WTC11 (cell line): ENCODE data around the gene PPCDC. TPM values are rescaled to one million over a fixed set of nuclear protein-coding genes. Genes with fewer than 3 reads are reported as not detected.

Experiments
- ATAC-seq: fragments of 200-7000 bp; cut with Tn5 transposase; 2 replicates; pipeline ENCODE4 v1.10.0; 2021; ENCODE audit warnings: mild to moderate bottlenecking, moderate library complexity
- CTCF ChIA-PET: fragments of 300-600 bp; sonication (Branson Sonifier 250); formaldehyde crosslinking; loops from one replicate; lab custom pipeline; 2021; ENCODE audit warnings: antibody characterized with exemption; lab: Charles Lee
- POLR2A ChIA-PET: fragments of 350-600 bp; sonication (Branson Sonifier 250); formaldehyde crosslinking; loops from one replicate; lab custom pipeline; 2021; ENCODE audit warnings: antibody characterized with exemption; lab: Charles Lee
- DNase-seq: peaks from one replicate; pipeline ENCODE4 v3.0.0; 2021; ENCODE audit warnings: low spot score
- H3K27ac Mint-ChIP-seq: 2 replicates; pipeline ENCODE4 v1.8.0; 2021; ENCODE audit warnings: mixed read lengths
- H3K27me3 Mint-ChIP-seq: 2 replicates; pipeline ENCODE4 v1.8.0; 2021; ENCODE audit warnings: low read depth, mild to moderate bottlenecking, moderate library complexity, mixed read lengths
- H3K36me3 Mint-ChIP-seq: 2 replicates; pipeline ENCODE4 v1.8.0; 2021; ENCODE audit warnings: mixed read lengths
- H3K4me1 Mint-ChIP-seq: 2 replicates; pipeline ENCODE4 v1.8.0; 2022; ENCODE audit warnings: mixed read lengths
- H3K4me3 Mint-ChIP-seq: 2 replicates; pipeline ENCODE4 v1.8.0; 2021; ENCODE audit warnings: mild to moderate bottlenecking, moderate library complexity, mixed read lengths
- H3K9me3 Mint-ChIP-seq: 2 replicates; pipeline ENCODE4 v1.8.0; 2021; ENCODE audit warnings: mixed read lengths
- ATF1 ChIP-seq: sonication (generic); formaldehyde crosslinking; IDR thresholded peaks from 2 replicates; pipeline ENCODE4 v1.8.1; 2023; ENCODE audit warnings: mild to moderate bottlenecking, moderate library complexity, missing genetic modification reagents
- ATF3 ChIP-seq: sonication (generic); formaldehyde crosslinking; conservative IDR thresholded peaks from 2 replicates; pipeline ENCODE4 v1.8.1; 2022; ENCODE audit warnings: mild to moderate bottlenecking, missing genetic modification reagents
- CBFB ChIP-seq: sonication (generic); formaldehyde crosslinking; IDR thresholded peaks from 2 replicates; pipeline ENCODE4 v1.8.1; 2022; ENCODE audit warnings: mild to moderate bottlenecking, low read depth, missing genetic modification reagents
- GRHL2 ChIP-seq: fragments of 250-450 bp; sonication (Bioruptor Pico); IDR thresholded peaks from 2 replicates; pipeline ENCODE4 v1.8.0; 2022; ENCODE audit warnings: mild to moderate bottlenecking, moderate library complexity; ENCODE audit not compliant: insufficient replicate concordance, severe bottlenecking
- IRF2 ChIP-seq: sonication (generic); formaldehyde crosslinking; IDR thresholded peaks from 2 replicates; pipeline ENCODE4 v1.8.0; 2022; ENCODE audit warnings: low read depth, missing genetic modification reagents, borderline replicate concordance
- JAZF1 ChIP-seq: fragments of 250-450 bp; sonication (Bioruptor Pico); IDR thresholded peaks from 2 replicates; pipeline ENCODE4 v1.9.0; 2021; ENCODE audit warnings: moderate library complexity, mild to moderate bottlenecking, inconsistent platforms
- NFATC4 ChIP-seq: fragments of 250-450 bp; sonication (Bioruptor Pico); IDR thresholded peaks from 2 replicates; pipeline ENCODE4 v1.9.0; 2021; ENCODE audit warnings: mild to moderate bottlenecking
- NFYB ChIP-seq: sonication (generic); formaldehyde crosslinking; conservative IDR thresholded peaks from 2 replicates; pipeline ENCODE4 v1.8.0; 2022; ENCODE audit warnings: low read depth, missing genetic modification reagents
- NR2C2 ChIP-seq: sonication (generic); formaldehyde crosslinking; IDR thresholded peaks from 2 replicates; pipeline ENCODE4 v1.8.0; 2022; ENCODE audit warnings: mild to moderate bottlenecking, missing genetic modification reagents
- OVOL2 ChIP-seq: fragments of 250-450 bp; sonication (Bioruptor Pico); IDR thresholded peaks from 2 replicates; pipeline ENCODE4 v1.9.0; 2021; ENCODE audit warnings: mild to moderate bottlenecking, borderline replicate concordance
- SMAD4 ChIP-seq: sonication (generic); formaldehyde crosslinking; IDR thresholded peaks from 2 replicates; pipeline ENCODE4 v1.8.0; 2022; ENCODE audit warnings: mild to moderate bottlenecking, missing genetic modification reagents
- TEAD1 ChIP-seq: sonication (generic); formaldehyde crosslinking; IDR thresholded peaks from 2 replicates; pipeline ENCODE4 v1.8.0; 2022; ENCODE audit warnings: mild to moderate bottlenecking, missing genetic modification reagents
- ZBTB21 ChIP-seq: sonication (generic); formaldehyde crosslinking; IDR thresholded peaks from 2 replicates; pipeline ENCODE4 v1.8.1; 2023; ENCODE audit warnings: mild to moderate bottlenecking, missing genetic modification reagents, borderline replicate concordance
- ZNF416 ChIP-seq: fragments of 250-450 bp; sonication (Bioruptor Pico); IDR thresholded peaks from 2 replicates; pipeline ENCODE4 v1.9.0; 2021; ENCODE audit warnings: mild to moderate bottlenecking, inconsistent platforms
- ZSCAN18 ChIP-seq: fragments of 250-450 bp; sonication (Bioruptor Pico); IDR thresholded peaks from 2 replicates; pipeline ENCODE4 v2.1.2; 2022; ENCODE audit warnings: mild to moderate bottlenecking, moderate library complexity
- total RNA-seq: library from RNA; stranded (reverse); gene quantifications from 3 replicates; pipeline ENCODE4 v1.2.3, GENCODE V29; 2021
- TF ChIP-seq, protein P1 (sequence below): sonication (generic); formaldehyde crosslinking; IDR thresholded peaks from 2 replicates; pipeline ENCODE4 v1.8.1; 2023; ENCODE audit warnings: mild to moderate bottlenecking, missing genetic modification reagents, borderline replicate concordance
- TF ChIP-seq, protein P2 (sequence below): fragments of 250-450 bp; sonication (Bioruptor Pico); IDR thresholded peaks from 2 replicates; pipeline ENCODE4 v1.9.0; 2021; ENCODE audit warnings: moderate library complexity, mild to moderate bottlenecking, inconsistent platforms, borderline replicate concordance
- TF ChIP-seq, protein P3 (sequence below): sonication (generic); formaldehyde crosslinking; IDR thresholded peaks from 2 replicates; pipeline ENCODE4 v1.8.0; 2023; ENCODE audit warnings: missing genetic modification reagents
- TF ChIP-seq, protein P4 (sequence below): sonication (generic); formaldehyde crosslinking; IDR thresholded peaks from 2 replicates; pipeline ENCODE4 v1.8.0; 2023; ENCODE audit warnings: mild to moderate bottlenecking, missing genetic modification reagents

PPCDC gene
- total RNA-seq, 1 experiment from 2014 or later: 30.1 TPM

DNA sequence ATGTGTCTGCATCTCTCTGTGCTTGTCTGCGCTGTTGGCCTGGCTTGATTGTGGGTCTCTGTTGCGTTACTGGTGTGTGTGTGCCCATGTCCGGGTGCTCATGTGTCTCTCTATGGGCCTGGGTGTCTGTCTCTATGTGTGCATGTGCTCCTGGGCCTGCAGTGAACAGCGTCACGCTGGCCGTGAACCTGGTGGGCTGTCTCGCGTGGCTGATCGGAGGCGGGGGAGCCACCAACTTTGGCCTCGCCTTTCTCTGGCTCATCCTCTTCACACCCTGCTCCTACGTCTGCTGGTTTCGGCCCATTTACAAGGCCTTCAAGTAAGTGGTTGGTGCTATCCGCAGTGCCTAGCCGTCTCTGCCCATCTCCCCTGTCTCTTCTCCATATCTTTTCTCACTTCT lies 7.0 kb upstream of the PPCDC start:
- Mint-ChIP-seq H3K4me3 (no peak overlapping the region), H3K9me3 (no peaks in the 10 kb centered on the region), H3K27ac (no peak overlapping the region), H3K36me3 (peaks cover 19% of the 10 kb centered on the region), H3K4me1 (no peaks in the 10 kb centered on the region), H3K27me3 (no peaks in the 10 kb centered on the region)
- no peak for ATAC-seq
- DNase-seq: no peak
- CTCF ChIA-PET: no interaction called here
- TF ChIP-seq TEAD1: no peak
- TF ChIP-seq, protein P1, sequence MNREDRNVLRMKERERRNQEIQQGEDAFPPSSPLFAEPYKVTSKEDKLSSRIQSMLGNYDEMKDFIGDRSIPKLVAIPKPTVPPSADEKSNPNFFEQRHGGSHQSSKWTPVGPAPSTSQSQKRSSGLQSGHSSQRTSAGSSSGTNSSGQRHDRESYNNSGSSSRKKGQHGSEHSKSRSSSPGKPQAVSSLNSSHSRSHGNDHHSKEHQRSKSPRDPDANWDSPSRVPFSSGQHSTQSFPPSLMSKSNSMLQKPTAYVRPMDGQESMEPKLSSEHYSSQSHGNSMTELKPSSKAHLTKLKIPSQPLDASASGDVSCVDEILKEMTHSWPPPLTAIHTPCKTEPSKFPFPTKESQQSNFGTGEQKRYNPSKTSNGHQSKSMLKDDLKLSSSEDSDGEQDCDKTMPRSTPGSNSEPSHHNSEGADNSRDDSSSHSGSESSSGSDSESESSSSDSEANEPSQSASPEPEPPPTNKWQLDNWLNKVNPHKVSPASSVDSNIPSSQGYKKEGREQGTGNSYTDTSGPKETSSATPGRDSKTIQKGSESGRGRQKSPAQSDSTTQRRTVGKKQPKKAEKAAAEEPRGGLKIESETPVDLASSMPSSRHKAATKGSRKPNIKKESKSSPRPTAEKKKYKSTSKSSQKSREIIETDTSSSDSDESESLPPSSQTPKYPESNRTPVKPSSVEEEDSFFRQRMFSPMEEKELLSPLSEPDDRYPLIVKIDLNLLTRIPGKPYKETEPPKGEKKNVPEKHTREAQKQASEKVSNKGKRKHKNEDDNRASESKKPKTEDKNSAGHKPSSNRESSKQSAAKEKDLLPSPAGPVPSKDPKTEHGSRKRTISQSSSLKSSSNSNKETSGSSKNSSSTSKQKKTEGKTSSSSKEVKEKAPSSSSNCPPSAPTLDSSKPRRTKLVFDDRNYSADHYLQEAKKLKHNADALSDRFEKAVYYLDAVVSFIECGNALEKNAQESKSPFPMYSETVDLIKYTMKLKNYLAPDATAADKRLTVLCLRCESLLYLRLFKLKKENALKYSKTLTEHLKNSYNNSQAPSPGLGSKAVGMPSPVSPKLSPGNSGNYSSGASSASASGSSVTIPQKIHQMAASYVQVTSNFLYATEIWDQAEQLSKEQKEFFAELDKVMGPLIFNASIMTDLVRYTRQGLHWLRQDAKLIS (CRISPR knock-in tag): no peak
- POLR2A ChIA-PET: no interaction called here

DNA sequence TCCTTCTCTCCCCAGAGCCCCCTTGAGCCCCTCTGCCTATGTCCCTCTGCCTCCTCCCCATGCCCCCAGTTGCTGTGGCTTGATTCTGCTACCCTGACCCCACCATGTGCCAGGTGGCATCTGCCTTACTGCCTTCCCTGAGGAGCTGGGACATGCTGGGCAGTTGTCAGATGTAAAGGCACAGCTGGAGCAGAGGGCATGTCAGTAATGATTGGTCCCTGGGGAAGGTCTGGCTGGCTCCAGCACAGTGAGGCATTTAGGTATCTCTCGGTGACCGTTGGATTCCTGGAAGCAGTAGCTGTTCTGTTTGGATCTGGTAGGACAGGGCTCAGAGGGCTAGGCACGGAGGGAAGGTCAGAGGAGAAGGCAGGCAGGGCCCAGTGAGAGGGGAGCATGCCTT lies 3.5 kb upstream of the PPCDC start:
- no peak for TF ChIP-seq NFYB (CRISPR knock-in tag)
- Mint-ChIP-seq H3K27ac (no peak overlapping the region), H3K9me3 (no peaks in the 10 kb centered on the region), H3K4me3 (no peak overlapping the region), H3K4me1 (peaks cover 5% of the 10 kb centered on the region), H3K36me3 (peaks cover 11% of the 10 kb centered on the region; the same call in 1 of the 2 replicates), H3K27me3 (no peaks in the 10 kb centered on the region)
- ATAC-seq: no peak
- ChIA-PET CTCF (no interaction called here), POLR2A (interaction anchor here (0.6 kb wide), 1 partner anchor 26 kb away, joined by 3 read pairs; no protein-coding TSS in a partner anchor)
- no peak for DNase-seq

GRCh38 chr15:75021341-75021740 lies 2.0 kb upstream of the PPCDC start:
- TF ChIP-seq IRF2 (CRISPR knock-in tag) (no peak), GRHL2 (no peak), CBFB (CRISPR knock-in tag) (no peak), ZNF416 (no peak), OVOL2 (CRISPR knock-in tag) (no peak), JAZF1 (CRISPR knock-in tag) (no peak)
- TF ChIP-seq, all 79 proteins: peak for 0
- Mint-ChIP-seq H3K36me3 (peaks cover 11% of the 10 kb centered on the region; the same call in 1 of the 2 replicates), H3K4me1 (peaks cover 10% of the 10 kb centered on the region), H3K9me3 (no peaks in the 10 kb centered on the region), H3K27me3 (no peaks in the 10 kb centered on the region), H3K4me3 (no peak overlapping the region), H3K27ac (no peak overlapping the region)
- DNase-seq (no peak), ATAC-seq (no peak)
- CTCF ChIA-PET: interaction anchor here (0.5 to 0.9 kb wide), 2 partner anchors 180 to 554 kb away, joined by 3 read pairs; partner anchors contain the start of gene C15orf39
- POLR2A ChIA-PET: no interaction called here

DNA sequence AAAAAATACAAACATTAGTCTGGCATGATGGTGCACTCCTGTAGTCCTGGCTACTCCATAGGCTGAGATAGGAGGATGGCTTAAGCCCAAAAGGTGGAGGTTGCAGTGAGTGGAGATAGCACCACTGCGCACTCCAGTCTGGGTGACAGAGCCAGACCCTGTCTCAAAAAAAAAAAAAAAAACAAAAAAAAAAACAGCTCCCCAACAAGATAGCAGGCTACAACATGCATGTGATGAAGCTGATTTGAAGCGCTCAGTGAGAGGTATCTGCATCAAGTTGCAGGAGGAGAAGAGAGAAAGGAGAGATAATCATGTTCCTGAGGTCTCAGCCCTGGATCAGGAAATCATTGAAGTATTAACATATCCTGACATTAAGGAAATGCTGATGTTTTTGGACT lies 608 bp upstream of the PPCDC start:
- Mint-ChIP-seq H3K36me3 (peaks cover 11% of the 10 kb centered on the region; the same call in 1 of the 2 replicates), H3K4me3 (peak overlapping the region; percentile 96), H3K27ac (no peak overlapping the region), H3K27me3 (no peaks in the 10 kb centered on the region), H3K9me3 (no peaks in the 10 kb centered on the region), H3K4me1 (peaks cover 12% of the 10 kb centered on the region)
- CTCF ChIA-PET: interaction anchor here (0.6 to 1.7 kb wide), 16 partner anchors 11 to 346 kb away, joined by 3 to 14 read pairs (median 6); partner anchors contain the start of genes C15orf39, MAN2C1, RPP25 and SCAMP5
- ATAC-seq (no peak), DNase-seq (no peak)
- POLR2A ChIA-PET: interaction anchor here (0.5 to 1.6 kb wide), 9 partner anchors 11 to 433 kb away, joined by 3 to 10 read pairs (median 4); partner anchors contain the start of gene SCAMP5
- TF ChIP-seq, protein P2, sequence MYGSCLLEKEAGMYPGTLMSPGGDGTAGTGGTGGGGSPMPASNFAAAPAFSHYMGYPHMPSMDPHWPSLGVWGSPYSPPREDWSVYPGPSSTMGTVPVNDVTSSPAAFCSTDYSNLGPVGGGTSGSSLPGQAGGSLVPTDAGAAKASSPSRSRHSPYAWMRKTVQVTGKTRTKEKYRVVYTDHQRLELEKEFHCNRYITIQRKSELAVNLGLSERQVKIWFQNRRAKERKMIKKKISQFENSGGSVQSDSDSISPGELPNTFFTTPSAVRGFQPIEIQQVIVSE: no peak
- TF ChIP-seq, protein P3, sequence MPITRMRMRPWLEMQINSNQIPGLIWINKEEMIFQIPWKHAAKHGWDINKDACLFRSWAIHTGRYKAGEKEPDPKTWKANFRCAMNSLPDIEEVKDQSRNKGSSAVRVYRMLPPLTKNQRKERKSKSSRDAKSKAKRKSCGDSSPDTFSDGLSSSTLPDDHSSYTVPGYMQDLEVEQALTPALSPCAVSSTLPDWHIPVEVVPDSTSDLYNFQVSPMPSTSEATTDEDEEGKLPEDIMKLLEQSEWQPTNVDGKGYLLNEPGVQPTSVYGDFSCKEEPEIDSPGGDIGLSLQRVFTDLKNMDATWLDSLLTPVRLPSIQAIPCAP: no peak
- TF ChIP-seq ATF1 (no peak), ZSCAN18 (no peak), NFATC4 (no peak), SMAD4 (no peak), NR2C2 (no peak), ZBTB21 (CRISPR knock-in tag) (no peak), ATF3 (CRISPR knock-in tag) (no peak)
- TF ChIP-seq, protein P4, sequence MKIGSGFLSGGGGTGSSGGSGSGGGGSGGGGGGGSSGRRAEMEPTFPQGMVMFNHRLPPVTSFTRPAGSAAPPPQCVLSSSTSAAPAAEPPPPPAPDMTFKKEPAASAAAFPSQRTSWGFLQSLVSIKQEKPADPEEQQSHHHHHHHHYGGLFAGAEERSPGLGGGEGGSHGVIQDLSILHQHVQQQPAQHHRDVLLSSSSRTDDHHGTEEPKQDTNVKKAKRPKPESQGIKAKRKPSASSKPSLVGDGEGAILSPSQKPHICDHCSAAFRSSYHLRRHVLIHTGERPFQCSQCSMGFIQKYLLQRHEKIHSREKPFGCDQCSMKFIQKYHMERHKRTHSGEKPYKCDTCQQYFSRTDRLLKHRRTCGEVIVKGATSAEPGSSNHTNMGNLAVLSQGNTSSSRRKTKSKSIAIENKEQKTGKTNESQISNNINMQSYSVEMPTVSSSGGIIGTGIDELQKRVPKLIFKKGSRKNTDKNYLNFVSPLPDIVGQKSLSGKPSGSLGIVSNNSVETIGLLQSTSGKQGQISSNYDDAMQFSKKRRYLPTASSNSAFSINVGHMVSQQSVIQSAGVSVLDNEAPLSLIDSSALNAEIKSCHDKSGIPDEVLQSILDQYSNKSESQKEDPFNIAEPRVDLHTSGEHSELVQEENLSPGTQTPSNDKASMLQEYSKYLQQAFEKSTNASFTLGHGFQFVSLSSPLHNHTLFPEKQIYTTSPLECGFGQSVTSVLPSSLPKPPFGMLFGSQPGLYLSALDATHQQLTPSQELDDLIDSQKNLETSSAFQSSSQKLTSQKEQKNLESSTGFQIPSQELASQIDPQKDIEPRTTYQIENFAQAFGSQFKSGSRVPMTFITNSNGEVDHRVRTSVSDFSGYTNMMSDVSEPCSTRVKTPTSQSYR (CRISPR knock-in tag): no peak
